ENCODE results near the gene SMAD3.

The SMAD3 gene

DNA sequence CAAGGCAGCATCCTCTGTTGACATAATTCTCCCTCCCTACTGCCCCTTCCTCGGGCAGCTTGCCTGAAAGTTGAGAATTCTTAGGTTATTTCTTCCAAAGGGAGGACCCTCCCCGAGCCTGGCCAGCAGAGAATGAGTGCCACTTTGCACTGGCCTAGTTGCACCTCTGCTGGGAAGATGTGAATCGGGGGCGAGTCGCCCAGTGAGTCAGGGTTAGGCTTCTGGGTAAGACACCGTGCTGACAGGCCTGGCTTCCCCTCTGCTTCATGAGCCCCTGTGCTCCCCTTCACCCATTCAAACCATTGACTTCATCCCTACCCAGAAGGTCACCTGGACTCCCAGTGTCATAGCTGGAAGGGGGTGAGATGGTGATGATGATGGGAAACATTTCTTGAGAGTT is 106.8 kb downstream of the SMAD3 start:
- DNase-seq (ENCODE audit: low read depth, low spot score) = no peak
- H3K27ac ChIP-seq = no peak overlapping the region

DNA sequence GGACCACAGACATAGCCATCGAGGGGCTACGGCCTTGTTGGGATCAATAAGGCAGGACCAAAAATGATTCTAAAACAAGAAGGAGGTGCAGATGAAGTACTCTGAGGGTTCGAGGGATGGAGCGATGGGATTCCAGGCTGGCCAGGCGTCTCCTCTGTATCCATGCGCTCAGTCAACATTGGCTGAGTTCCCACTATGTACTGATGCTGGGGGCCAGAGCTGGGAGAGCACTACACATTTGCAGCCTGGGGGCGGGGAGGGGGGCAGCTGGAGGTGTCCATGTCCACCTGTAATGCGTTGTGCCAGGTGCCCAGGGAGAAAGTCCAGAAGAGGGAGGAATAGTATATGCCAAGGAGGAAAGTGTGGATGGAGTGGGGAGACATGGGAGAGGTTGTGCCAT is 107.6 kb downstream of the SMAD3 start:
- no peak for DNase-seq (ENCODE audit: low read depth, low spot score)
- H3K27ac ChIP-seq = no peak overlapping the region

DNA sequence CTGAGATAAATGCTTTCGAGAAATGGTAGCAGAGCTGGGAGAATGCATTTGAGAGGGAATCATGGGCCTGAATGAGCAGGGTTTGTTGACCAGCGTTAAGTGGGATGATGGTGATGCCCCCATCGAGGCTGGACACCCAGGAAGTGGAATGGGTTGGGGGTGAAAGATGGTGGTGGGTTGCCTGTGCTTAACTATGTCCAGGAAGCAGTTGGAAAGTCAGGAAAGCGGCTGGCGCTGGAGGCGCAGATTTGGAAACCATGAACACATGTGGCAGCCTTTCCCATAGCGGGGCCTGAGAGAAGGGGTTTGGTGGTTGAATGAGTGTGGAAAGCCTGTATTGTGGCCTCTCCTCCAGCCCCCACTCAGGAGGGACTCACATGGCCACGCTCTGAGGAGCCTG is 108.4 kb downstream of the SMAD3 start:
- peak overlapping the region; percentile 64 for H3K27ac ChIP-seq
- DNase-seq (ENCODE audit: low read depth, low spot score) = no peak

DNA sequence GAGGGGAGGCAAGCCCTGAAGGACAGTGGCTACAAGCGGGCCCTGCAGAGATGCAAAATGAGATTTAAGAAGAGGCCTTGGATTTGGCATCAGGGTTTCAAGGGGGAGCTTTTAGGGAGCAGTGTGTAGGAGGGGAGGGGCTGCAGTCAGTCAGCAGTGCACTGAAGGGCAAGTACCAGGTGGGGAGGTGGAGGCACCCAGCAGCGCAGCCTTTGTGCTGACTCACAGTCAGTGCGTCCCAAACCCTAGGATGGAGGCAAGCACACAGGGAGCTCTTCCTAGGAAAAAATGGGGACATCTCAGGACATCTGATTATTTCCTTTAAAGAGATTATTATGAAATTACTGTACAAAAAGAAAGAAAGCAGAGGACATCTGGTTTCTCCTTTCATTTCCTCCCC is 109.0 kb downstream of the SMAD3 start:
- H3K27ac ChIP-seq = peak overlapping the region; percentile 64
- no peak for DNase-seq (ENCODE audit: low read depth, low spot score)

DNA sequence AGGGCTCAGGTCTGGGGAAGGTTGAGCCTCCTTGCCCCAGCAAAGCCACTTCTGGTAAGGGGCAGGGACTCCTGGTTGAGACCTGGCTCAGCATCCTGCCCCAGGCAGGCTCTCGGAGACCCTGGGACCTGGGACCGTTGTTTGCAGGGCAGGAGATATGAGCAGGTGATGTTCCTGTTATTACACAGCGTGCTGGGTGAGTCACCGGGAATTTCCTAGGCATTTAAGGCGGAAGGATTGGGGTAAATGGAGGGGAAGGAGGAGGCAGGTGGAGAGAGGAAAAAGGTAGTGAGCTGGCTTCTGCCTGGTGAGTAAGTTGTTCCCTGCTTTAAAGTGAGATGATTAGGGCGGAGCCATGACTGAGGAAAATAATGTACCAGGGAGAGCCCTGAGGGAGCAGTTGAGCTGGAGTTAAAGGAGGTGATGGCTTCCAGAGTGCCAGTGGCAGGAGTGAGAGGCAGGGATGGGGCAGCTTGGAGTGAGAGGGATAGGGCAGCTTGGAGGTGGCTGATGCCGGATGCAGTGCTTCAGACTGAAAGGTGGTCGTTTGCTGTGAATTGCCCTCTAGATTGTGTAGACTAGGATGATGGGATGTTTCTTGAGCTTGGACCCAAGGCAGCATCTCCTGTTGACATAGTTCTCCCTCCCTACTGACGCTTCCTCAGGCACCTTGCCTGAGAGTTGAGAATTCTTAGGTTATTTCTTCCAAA is 109.6 kb downstream of the SMAD3 start:
- DNase-seq (ENCODE audit: low read depth, low spot score) = peak; percentile 90
- H3K27ac ChIP-seq = peak overlapping the region; percentile 64

DNA sequence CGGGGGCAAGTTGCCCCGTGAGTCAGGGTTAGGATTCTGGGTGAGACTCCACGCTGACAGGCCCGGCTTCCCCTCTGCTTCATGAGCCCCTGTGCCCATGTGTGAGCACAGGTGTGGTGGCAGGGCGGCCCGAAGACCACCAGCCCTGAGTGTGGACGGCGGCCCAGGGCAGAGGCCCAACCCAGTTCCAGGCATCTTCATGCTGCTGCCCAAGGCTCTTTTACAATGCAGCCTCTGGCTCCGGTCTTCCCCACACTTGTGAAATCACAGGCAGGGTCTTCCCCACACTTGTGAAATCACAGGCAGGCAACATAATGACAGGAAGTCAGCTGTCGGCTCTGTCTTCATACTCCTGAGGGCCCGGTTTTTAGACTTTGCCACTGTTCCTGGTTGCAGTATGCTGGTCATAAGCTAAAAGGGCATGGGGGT is 110.3 kb downstream of the SMAD3 start:
- peak overlapping the region; percentile 64 for H3K27ac ChIP-seq
- DNase-seq (ENCODE audit: low read depth, low spot score) = no peak

DNA sequence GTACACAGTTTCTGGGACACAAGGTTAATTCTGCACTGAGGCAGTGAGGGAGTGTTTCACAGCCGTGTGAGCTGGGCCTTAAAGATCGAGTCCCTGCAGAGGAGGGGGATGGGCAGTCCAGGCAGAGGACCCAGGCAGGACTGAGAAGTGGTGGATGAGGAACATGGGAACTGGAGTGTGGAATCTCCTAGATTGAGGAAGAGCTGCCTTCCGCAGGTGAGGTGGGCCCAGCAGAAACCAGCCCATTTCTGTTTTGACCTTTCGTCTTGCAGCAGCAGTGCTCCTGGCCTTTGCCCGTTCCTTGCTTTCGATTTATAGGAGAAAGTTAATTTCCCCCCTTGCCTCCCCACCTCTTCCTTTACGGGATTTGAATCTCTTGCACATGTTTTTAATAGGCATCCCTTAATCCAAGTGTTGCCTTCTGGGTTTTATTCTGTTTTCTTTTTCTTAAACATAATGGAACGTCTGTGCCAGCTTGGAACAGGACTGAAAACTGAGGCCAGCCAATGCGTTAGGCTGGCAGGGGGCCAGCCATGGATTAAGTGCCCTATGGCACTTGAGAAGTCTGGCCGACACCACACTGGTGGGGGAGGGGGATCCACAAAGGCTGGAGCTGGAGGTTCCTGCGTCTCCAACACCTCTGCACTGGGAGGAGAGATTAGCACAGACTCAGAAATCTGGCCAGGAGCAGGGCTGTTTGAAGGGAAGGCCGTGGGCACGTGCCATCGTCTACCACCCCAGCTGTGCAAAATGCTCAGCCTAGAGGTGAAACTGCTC is 111.0 kb downstream of the SMAD3 start:
- DNase-seq (ENCODE audit: low read depth, low spot score) = no peak
- H3K27ac ChIP-seq = peak overlapping the region; percentile 64

DNA sequence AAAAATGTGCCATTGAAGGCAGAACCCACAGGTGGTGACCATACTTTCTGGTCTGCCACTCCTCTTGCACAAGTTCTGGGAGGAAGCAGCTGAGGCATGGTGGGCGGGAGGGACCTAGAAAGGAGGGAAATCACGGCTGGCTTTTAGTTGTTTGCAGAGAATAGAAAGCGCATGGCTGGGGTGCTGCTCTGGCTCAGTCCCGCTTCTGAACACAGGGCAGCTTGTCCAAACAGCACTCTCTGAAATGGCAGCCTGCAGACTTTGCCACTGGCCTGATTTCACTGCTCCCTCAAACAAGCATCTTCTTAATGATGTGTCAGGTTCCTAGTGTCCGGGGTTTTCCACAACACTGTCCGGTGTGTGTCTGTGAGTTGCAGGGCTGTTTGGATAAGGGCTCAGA is 112.3 kb downstream of the SMAD3 start:
- H3K27ac ChIP-seq = peak overlapping the region; percentile 39
- DNase-seq (ENCODE audit: low read depth, low spot score) = no peak

DNA sequence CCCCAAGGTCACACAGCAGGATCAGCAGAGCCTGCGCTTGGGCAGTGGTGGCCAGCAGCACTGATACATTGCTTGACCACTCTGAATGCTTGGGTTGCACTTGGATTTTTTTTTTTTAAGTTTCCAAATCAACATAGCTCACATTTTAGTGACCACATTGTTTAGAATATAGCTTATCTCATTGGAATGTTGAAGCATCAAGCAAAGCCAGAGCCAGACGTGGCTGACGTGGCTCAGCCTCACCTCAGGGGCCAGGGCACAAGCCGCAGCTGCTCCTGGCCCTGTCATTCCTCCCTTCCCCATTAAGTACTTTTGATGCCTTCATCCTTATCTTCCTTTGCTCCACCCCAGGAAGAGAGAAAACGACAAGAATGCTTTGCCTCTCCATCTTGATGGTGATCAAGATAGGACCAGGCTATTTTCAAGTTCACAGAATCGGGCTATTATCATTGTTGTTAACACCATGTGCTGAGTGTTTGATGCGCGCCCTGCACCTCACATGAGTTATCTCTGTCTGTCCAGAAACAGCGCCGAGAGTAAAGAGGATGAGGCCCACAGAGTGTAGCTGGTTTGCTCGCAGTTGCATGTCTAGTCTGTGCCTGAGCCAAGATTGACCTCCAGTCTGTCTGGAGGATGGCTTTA is 113.3 kb downstream of the SMAD3 start:
- DNase-seq (ENCODE audit: low read depth, low spot score) = no peak
- H3K27ac ChIP-seq = peak overlapping the region; percentile 39

DNA sequence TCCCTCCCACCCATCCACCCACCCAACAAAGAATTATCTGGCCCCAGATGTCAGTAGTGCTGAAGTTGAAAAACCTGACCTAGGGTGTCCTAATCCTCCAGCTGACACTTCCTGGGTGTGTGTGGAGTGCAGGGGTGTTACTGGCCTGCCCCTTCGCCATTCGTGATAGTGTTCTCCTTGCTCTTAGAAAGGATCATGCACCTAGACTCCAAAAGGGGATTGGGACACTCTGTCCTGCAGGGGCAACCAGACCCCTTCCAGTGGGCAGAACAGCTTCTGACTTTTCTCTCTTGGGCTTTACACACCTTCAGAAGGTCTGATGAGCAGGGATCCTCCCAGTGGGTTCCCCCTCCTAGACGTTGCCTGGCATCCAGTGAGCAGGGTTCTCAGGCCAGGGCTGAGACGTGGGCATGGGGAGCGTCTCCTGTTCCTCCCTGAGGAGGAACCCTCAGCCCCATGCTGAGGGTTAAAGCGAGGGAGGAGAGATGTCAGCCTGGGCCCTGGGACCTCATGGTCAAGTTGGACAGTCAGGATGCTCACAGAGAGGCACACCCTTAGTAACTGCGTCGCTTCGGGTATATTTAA is 114.1 kb downstream of the SMAD3 start:
- no peak overlapping the region for H3K27ac ChIP-seq
- no peak for DNase-seq (ENCODE audit: low read depth, low spot score)

DNA sequence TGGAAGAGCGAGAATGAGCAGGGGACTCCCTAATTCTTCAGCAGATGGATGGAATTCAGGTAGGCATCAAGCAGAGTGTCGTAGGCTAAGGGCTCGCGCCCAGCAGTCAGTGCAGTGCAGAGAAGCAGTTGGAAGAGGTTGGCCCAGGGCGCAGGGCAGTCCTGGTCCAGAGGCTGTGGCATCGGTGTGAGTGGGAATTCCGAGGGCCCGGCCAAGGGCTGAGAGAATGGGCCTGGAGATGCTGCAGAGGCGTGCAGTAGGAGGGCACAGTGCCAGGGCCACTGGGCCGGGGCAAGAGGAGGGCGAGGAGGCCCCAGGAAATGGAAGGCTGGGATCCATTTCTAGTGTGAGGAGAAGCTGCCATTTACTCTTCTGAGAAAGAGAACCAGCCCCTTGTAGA is 114.6 kb downstream of the SMAD3 start:
- no peak overlapping the region for H3K27ac ChIP-seq
- no peak for DNase-seq (ENCODE audit: low read depth, low spot score)

DNA sequence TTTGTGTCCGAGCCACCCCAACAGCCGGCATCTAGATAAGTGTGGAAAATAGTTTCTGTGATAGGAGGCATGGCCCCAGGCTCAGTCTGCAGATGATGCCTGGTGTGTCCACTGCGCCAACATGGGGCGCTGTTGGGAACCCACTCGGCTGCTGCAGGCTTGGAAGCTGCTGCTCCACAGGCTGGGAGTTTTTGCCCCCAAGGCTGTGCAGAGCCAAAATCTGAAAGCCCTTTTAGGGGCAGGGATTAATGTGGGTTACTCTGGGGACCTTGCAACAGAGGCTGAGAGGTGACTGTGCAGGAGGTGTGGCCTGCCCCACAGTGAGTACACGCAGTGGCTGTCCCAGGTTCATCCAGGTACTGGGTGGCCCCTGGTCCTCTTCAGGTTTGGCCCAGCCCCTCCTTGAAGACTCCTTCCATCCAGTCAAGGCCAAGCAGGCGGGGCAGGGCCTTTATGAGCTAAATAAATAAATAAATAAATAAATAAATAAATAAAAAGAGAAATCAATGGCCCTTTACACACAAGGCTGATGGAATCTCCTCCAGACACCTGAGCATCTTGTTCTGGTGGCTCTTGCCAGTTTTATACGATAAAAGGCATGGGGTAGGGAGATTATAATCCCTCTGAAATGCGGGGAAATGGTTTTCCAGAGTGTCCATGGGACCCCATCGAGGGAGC is 115.3 kb downstream of the SMAD3 start:
- DNase-seq (ENCODE audit: low read depth, low spot score) = no peak
- no peak overlapping the region for H3K27ac ChIP-seq

DNA sequence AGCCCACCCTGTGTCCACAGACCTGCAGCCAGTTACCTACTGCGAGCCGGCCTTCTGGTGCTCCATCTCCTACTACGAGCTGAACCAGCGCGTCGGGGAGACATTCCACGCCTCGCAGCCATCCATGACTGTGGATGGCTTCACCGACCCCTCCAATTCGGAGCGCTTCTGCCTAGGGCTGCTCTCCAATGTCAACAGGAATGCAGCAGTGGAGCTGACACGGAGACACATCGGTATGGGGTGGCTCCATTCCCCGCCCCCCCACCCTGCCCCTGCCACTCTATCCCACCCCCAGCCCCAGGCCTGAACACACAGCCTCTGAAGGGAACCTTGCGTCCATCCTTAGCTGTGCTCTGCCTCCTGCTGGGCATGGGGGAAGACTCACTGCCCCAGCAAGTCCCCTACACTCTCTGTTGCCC is 115.8 kb downstream of the SMAD3 start:
- H3K27ac ChIP-seq = no peak overlapping the region
- DNase-seq (ENCODE audit: low read depth, low spot score) = no peak

DNA sequence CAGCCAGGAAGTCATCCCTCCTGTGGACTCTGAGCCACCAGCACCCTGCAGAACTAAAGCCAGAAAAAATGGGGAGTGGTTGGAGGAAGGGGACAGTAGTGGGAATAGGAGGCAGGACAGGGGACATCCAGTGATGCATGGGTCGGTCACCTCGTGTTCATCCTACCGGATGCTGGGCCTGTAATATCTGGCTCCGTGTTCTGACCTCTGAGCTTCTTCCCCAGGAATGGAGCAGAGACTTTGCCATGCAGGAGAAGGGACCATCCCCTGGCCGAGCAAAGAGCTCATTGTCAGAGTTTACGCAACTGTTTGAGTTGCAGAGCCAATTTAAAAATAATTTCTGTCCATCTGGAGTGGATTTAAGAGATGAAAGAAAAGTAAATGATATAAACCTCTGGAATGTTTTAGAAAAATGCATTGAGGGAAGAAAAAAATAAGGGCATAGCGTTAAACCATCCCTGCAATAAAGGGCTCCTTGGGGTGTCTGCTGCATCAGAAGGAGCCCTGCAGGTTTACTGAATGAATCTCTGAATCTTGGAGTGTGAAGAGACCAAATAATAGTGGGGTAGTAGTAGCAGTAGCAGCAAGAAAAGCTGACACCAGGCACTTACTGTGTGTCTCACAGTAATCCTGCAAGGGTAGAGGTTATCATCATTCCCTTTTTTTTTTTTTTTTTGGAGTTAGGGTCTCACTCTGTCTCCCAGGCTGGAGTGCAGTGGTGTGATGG is 118.2 kb downstream of the SMAD3 start:
- DNase-seq (ENCODE audit: low read depth, low spot score) = no peak
- H3K27ac ChIP-seq = no peak overlapping the region

DNA sequence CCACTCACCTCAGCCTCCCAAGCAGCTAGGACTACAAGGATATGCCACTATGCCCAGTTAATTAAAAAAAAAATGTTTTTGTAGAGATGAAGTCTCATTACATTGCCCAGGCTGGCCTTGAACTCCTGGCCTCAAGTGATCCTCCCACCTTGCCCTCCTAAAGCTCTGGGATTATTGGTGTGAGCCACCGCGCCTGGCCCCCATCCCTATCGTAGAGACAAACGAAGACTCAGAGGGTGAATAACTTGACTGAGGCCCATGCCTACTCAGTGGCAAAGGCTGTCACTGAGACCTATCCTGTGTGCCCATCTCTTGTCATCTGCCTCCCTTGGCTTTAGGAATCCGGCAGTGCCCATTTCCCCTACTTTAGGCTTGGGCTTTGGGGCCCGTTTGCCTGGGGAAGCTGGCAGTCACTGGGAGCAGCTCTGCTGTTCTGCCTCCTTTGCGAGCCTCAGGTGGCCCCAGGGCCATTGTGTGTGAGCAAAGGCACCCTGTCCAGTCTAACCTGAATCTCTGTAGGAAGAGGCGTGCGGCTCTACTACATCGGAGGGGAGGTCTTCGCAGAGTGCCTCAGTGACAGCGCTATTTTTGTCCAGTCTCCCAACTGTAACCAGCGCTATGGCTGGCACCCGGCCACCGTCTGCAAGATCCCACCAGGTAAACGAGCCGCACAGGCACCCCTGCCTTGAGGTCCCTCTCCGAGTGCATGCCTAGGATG is 119.0 kb downstream of the SMAD3 start:
- H3K27ac ChIP-seq = no peak overlapping the region
- no peak for DNase-seq (ENCODE audit: low read depth, low spot score)

DNA sequence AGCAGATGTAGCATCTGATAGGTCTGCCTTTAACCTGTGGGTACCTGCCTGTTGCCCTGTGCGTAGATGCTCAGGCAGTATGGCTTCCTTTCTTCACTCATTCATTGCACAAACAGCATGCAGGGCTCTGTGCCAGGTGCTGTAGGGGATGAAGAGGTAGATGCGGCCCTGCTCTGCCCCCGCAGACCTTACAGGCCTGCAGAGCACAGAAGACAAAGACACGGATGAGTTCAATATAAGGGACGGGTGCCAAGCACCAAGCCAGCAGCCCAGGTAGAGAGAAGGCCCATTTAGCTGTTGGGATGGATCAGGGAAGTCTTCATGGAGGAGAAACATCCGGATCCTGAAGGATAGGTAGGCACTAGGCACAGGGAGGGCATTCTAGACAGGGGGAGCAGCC is 119.6 kb downstream of the SMAD3 start:
- no peak for DNase-seq (ENCODE audit: low read depth, low spot score)
- H3K27ac ChIP-seq = no peak overlapping the region

DNA sequence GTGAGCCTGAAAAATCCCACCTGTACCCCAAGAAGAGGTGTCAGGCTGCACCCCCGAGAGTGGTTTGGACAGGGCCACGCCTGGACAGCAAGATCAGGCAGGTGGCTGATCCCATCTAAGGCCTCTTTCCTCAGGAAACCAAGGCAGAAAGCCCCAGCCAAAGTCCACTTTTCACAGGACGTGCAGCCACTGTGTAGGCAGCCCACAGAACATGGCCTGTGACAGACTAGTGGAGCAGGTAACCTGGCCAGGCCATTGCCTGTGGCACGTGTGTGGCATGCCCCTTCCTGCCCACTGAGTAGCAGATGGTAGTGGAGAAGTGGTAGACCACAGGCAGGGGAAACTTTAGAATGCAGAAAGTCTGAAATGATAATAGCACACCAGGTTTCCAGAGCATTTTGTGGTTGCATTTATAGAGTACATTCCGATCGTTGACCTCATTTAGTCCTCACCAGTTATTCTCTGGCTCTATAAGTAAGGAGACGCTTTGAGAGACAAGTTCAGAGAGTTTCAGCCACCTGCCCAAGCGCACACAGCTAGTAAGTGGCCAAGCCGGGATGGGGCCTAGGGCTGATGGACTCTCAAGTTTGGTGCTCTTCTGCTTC is 120.3 kb downstream of the SMAD3 start:
- no peak overlapping the region for H3K27ac ChIP-seq
- no peak for DNase-seq (ENCODE audit: low read depth, low spot score)

DNA sequence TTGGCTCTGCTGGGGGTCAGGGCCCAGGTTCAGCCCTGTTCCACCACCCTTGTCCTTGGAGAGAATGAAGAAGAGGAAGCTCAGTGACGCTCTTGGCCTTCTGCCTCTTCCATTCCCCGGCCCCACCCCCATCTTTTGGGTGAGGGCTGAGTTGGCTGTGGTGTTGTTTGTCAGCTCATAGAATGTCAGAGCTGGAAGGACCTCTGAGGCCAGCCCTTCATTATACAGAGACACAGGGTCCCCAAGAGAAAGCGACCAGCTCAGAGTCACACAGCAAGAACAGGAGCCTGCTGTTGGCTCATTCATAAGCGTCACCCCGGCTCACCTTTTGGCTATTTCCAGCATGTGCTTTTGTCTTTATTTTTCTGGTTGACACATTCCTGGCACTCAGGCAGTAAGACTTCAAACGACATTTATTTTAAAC is 120.8 kb downstream of the SMAD3 start:
- DNase-seq (ENCODE audit: low read depth, low spot score) = no peak
- no peak overlapping the region for H3K27ac ChIP-seq

DNA sequence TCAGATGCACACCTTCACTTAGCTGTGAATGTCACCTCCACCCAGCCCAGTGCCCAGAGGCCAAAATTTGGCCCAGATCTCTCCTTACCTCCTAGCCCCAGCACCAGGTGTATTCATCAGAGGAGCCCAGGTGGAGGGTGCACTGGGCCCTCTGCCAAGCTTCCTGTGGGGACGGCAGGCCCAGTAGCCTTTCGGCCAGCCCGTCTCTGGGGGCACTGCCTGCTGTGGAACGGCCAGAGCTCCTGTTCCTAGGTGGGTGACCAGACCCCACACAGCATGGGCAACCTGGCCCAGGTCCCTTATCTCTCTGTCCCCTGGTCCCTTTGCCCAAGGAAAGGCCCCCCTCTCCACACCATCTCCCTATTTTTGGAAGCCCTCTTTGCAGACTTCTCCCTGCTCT is 121.3 kb downstream of the SMAD3 start:
- no peak overlapping the region for H3K27ac ChIP-seq
- no peak for DNase-seq (ENCODE audit: low read depth, low spot score)

Data from epithelial cell of prostate (primary cell).